NB4 (cell line): ENCODE data around the gene PPP2R5D.

Experiments
- MYC ChIP-seq: IDR thresholded peaks from 2 replicates; pipeline ENCODE4 v1.6.1; 2011; ENCODE audit warnings: low read depth, low read length
- POLR2A ChIP-seq: IDR thresholded peaks from 2 replicates; pipeline ENCODE4 v1.6.1; 2011; ENCODE audit warnings: mild to moderate bottlenecking; ENCODE audit not compliant: insufficient read length; ENCODE audit errors: extremely low read depth
- TF ChIP-seq, protein P1 (sequence below): IDR thresholded peaks from one replicate; pipeline ENCODE4 v1.5.1; 2012; ENCODE audit warnings: low read depth, low read length

DNA sequence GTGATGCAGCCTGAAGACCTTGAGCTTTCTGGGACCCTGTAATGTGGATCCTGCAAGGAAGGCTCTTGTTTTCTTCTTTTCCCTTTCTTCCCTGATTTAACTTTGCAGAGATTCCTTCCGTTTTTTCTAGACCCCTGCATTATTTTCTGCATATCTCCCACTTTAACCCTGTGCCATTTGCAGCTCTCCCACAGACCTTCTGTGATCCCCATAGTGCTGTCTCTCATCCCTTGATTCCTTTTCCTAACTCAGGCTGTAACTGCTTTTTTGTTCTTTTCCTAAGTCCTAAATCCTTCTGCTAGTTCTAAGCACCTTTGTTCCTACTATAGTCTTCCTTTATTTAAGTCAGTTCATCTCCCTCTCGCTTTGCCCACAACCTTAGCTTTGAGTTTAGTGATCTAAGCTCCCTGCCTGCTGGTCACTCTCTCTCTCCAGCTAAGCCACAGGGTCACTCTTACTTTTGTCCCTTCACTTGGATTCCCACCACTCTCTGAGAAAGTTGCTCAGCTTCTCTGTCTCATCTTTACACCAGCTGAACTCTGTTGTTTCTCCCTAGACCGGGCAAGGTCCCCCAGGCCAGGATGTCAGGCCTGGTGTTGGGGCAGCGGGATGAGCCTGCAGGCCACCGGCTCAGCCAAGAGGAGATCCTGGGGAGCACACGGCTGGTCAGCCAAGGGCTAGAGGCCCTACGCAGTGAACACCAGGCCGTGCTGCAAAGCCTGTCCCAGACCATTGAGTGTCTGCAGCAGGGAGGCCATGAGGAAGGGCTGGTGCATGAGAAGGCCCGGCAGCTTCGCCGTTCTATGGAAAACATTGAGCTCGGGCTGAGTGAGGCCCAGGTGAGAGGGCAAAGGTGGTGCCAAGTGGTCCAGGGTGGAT is 76.6 kb downstream of the PPP2R5D start:
- TF ChIP-seq, protein P1, sequence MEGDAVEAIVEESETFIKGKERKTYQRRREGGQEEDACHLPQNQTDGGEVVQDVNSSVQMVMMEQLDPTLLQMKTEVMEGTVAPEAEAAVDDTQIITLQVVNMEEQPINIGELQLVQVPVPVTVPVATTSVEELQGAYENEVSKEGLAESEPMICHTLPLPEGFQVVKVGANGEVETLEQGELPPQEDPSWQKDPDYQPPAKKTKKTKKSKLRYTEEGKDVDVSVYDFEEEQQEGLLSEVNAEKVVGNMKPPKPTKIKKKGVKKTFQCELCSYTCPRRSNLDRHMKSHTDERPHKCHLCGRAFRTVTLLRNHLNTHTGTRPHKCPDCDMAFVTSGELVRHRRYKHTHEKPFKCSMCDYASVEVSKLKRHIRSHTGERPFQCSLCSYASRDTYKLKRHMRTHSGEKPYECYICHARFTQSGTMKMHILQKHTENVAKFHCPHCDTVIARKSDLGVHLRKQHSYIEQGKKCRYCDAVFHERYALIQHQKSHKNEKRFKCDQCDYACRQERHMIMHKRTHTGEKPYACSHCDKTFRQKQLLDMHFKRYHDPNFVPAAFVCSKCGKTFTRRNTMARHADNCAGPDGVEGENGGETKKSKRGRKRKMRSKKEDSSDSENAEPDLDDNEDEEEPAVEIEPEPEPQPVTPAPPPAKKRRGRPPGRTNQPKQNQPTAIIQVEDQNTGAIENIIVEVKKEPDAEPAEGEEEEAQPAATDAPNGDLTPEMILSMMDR = no peak
- TF ChIP-seq POLR2A (no peak), MYC (no peak)
